GM12864 (cell line): ENCODE results near the gene RNF123.

Experiments used
- DNase-seq: peaks from one replicate; pipeline ENCODE4 v3.0.0-alpha.2; 2011; ENCODE audit warnings: low read depth
- H3K4me3 ChIP-seq: 2 replicates; pipeline ENCODE4 v1.5.1; 2011; ENCODE audit warnings: mild to moderate bottlenecking, low read depth, low read length, control low read depth
- TF ChIP-seq, protein P1 (sequence below): IDR thresholded peaks from 2 replicates; pipeline ENCODE4 v1.5.1; 2011; ENCODE audit warnings: low read depth, mild to moderate bottlenecking, moderate library complexity, low read length, control low read depth, inconsistent platforms; ENCODE audit errors: missing control alignments

The RNF123 gene

DNA sequence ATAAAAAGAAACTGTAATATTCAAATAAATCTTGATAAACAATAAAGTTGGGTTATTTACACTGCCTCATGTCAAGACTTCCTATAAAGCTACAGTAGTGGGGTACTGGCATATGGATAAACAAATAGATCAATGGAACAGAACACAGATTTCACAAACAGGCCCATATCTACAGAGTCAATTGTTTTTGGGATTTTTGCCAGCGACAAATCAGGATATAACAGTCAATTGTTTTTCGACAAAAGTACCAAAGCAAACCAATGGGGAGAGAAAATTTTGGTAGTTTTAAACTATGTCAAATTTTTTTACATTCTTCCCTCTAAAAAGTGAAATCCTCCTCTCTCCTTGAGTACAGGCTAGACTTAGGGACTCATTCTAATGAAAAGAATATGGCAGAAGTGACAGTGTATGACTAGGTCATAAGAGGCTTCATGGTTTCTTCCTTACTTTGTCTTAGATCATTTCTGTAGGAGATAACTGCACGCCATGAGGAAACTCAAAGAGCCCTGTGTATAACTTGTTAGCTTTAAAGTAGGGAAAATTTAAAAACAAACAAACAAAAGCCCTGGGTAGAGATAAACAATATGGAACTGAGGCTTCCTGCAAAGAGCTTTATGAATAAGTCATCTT lies 80.0 kb downstream of the RNF123 start:
- no peak overlapping the region for H3K4me3 ChIP-seq
- DNase-seq = no peak
- TF ChIP-seq, protein P1, sequence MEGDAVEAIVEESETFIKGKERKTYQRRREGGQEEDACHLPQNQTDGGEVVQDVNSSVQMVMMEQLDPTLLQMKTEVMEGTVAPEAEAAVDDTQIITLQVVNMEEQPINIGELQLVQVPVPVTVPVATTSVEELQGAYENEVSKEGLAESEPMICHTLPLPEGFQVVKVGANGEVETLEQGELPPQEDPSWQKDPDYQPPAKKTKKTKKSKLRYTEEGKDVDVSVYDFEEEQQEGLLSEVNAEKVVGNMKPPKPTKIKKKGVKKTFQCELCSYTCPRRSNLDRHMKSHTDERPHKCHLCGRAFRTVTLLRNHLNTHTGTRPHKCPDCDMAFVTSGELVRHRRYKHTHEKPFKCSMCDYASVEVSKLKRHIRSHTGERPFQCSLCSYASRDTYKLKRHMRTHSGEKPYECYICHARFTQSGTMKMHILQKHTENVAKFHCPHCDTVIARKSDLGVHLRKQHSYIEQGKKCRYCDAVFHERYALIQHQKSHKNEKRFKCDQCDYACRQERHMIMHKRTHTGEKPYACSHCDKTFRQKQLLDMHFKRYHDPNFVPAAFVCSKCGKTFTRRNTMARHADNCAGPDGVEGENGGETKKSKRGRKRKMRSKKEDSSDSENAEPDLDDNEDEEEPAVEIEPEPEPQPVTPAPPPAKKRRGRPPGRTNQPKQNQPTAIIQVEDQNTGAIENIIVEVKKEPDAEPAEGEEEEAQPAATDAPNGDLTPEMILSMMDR = no peak

DNA sequence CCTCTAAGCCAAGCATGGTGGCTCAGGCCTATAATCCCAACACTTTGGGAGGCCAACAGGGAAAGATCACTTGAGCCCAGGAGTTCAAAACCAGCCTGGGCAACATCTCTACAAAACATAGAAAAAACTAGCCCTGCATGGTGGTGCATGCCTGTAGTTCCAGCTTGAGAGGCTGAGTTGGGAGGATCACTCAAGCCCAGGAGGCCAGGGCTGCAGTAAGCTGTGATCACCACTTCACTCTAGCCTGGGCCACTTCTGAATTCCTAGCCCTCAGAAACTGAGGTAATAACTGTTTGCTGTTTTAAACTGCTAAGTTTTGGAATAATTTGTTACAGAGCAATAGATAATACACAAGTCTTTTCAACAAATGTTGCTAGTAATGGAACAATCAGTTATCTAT lies 80.6 kb downstream of the RNF123 start:
- no peak for DNase-seq
- no peak overlapping the region for H3K4me3 ChIP-seq
- TF ChIP-seq, protein P1 = no peak
